Stomach (tissue), 9 donors: ENCODE measurements around the gene PCBP3. TPM values are rescaled to one million over a fixed set of nuclear protein-coding genes. Genes with fewer than 3 reads are reported as not detected.

Experiments used
- DNase-seq, 2 donors: peaks; one replicate each; pipeline versions ENCODE4 v3.0.0 to v3.0.0-alpha.2; 2013 to 2019
- H3K27ac ChIP-seq, 5 donors: fragments of 200-600 bp in 4 of 5; sonication (generic) in 4 of 5; one replicate each; pipeline ENCODE4 v1.5.1; 2013 to 2019; ENCODE audit warnings: mild to moderate bottlenecking in 1 of 5, moderate library complexity in 1 of 5
- H3K27me3 ChIP-seq, 3 donors: fragments of 200-600 bp; sonication (generic); one replicate each; pipeline ENCODE4 v1.5.1; 2017 to 2019; ENCODE audit warnings: mixed run types in 1 of 3
- H3K36me3 ChIP-seq, 4 donors: fragments of 200-600 bp; sonication (generic); 1 replicate in 3 of 4; 2 replicates in 1 of 4; pipeline ENCODE4 v1.5.1; 2016 to 2019
- H3K4me1 ChIP-seq, 4 donors: fragments of 200-600 bp; sonication (generic); one replicate each; pipeline ENCODE4 v1.5.1; 2016 to 2019
- H3K4me3 ChIP-seq, 4 donors: fragments of 200-600 bp; sonication (generic) in 3 of 4; one replicate each; pipeline ENCODE4 v1.5.1; 2016 to 2019; ENCODE audit warnings: mild to moderate bottlenecking in 1 of 4
- H3K9me3 ChIP-seq, 4 donors: fragments of 200-600 bp; sonication (generic); one replicate each; pipeline ENCODE4 v1.5.1; 2016 to 2019
- CTCF ChIP-seq, 7 experiments: fragments of 450-650 bp in 4 of 7; fragments of 200-600 bp in 3 of 7; sonication (generic) in 3 of 7; IDR thresholded peaks; one replicate each; pipeline ENCODE4 v1.5.1; 2016 to 2019; ENCODE audit warnings: antibody characterized with exemption in 7 of 7, control low read depth in 2 of 7, mild to moderate bottlenecking in 1 of 7
- EP300 ChIP-seq: sonication (generic); formaldehyde crosslinking; IDR thresholded peaks from one replicate; pipeline ENCODE4 v1.6.1; 2017; ENCODE audit warnings: antibody characterized with exemption
- POLR2A ChIP-seq, 4 donors: fragments of 450-650 bp; IDR thresholded peaks; one replicate each; pipeline ENCODE4 v1.6.1; 2016; ENCODE audit warnings: antibody characterized with exemption in 4 of 4, control low read depth in 2 of 4, mild to moderate bottlenecking in 1 of 4, moderate library complexity in 1 of 4
- POLR2AphosphoS5 ChIP-seq, 3 donors: sonication (generic); formaldehyde crosslinking; IDR thresholded peaks; one replicate each; pipeline ENCODE4 v1.6.1; 2016; ENCODE audit warnings: antibody characterized with exemption in 3 of 3
- WGBS, 5 donors: extraction: QIAGEN DNeasy Blood & Tissue Kit in 3 of 5; methylation state at CpG; one replicate each; pipeline versions ENCODE4 v1.1.5 to v1.1.7; 2013 to 2018; 5-methylcytosine and 5-hydroxymethylcytosine counted together
- intact Hi-C: fragments of 100-400 bp; cut with DNase I; formaldehyde crosslinking; loops from one replicate; pipeline ENCODE4 v1.15.1; 2023; ENCODE audit warnings: low total_unique reads
- polyA plus RNA-seq, 3 donors: library from polyadenylated mRNA; stranded (reverse); fragments of 200-250 nt; gene quantifications; one replicate each; pipeline ENCODE4 v1.2.3, GENCODE V29; 2013
- total RNA-seq, 5 donors: library from RNA; depleted of rRNA; stranded (reverse); fragments of >200 nt; gene quantifications; one replicate each; pipeline versions ENCODE4 v1.1.0 to v1.2.3, GENCODE V29; 2014 to 2016
- donor health status: healthy with polysubstance abuse.
- donor health status: Bipolar disorder and iron deficiency.
- donor health status: healthy.

The PCBP3 gene
- total and polyA plus RNA-seq, 8 donors, result 1.8 to 10.9 (median 3.3) TPM; not detected in 3

GRCh38 chr21:45778686-45779085 is 135.2 kb downstream of the PCBP3 start:
- peaks cover 0 to 19% (median 15%) of the 10 kb centered on the region in 4 donors for H3K9me3 ChIP-seq
- 71 to 90% (median 78%) methylated on average over 1 of the region's 1 CpG for WGBS, 5 donors
- H3K4me1 ChIP-seq, result no peaks in the 10 kb centered on the region
- H3K36me3 ChIP-seq, result no peaks in the 10 kb centered on the region
- no peak overlapping the region for H3K4me3 ChIP-seq
- no peak overlapping the region for H3K27ac ChIP-seq
- intact Hi-C loops, result no loop called here
- DNase-seq, result no peak
- H3K27me3 ChIP-seq, result peaks cover 0 to 5% (median 0%) of the 10 kb centered on the region in 3 donors
- no peak for TF ChIP-seq EP300
- TF ChIP-seq CTCF (IDR thresholded peaks at IDR 0.05), result no peak
- TF ChIP-seq POLR2A (IDR thresholded peaks at IDR 0.05), result no peak
- TF ChIP-seq POLR2AphosphoS5 (IDR thresholded peaks at IDR 0.05), result no peak

- TF ChIP-seq CTCF (IDR thresholded peaks at IDR 0.05) (no peak), POLR2AphosphoS5 (IDR thresholded peaks at IDR 0.05) (no peak)
- 80 to 93% (median 82%) methylated on average over 3 of the region's 3 CpGs for WGBS, 5 donors
- Histone ChIP-seq H3K27ac (no peak overlapping the region), H3K36me3 (no peaks in the 10 kb centered on the region), H3K9me3 (peaks cover 0 to 19% (median 15%) of the 10 kb centered on the region in 4 donors), H3K4me3 (no peak overlapping the region), H3K27me3 (peaks cover 0 to 5% (median 0%) of the 10 kb centered on the region in 3 donors), H3K4me1 (no peaks in the 10 kb centered on the region)
- DNase-seq, result no peak
- intact Hi-C loops, result no loop called here
These were observed 135.7 kb downstream of the PCBP3 start for GRCh38 chr21:45779226-45779625.

GRCh38 chr21:45780647-45781046 is 137.1 kb downstream of the PCBP3 start:
- no peak for DNase-seq
- no peak overlapping the region for H3K4me3 ChIP-seq
- 84 to 96% (median 89%) methylated on average over 3 of the region's 3 CpGs for WGBS, 5 donors
- peaks cover 0 to 19% (median 15%) of the 10 kb centered on the region in 4 donors for H3K9me3 ChIP-seq
- TF ChIP-seq POLR2A (IDR thresholded peaks at IDR 0.05), result no peak
- no peak for TF ChIP-seq EP300
- no peak for TF ChIP-seq CTCF (IDR thresholded peaks at IDR 0.05)
- no peak for TF ChIP-seq POLR2AphosphoS5 (IDR thresholded peaks at IDR 0.05)
- H3K36me3 ChIP-seq, result no peaks in the 10 kb centered on the region
- H3K4me1 ChIP-seq, result no peaks in the 10 kb centered on the region
- peaks cover 0 to 5% (median 0%) of the 10 kb centered on the region in 3 donors for H3K27me3 ChIP-seq
- intact Hi-C loops, result no loop called here
- H3K27ac ChIP-seq, result no peak overlapping the region

GRCh38 chr21:45781741-45782140 is 138.2 kb downstream of the PCBP3 start:
- TF ChIP-seq CTCF (IDR thresholded peaks at IDR 0.05), result no peak
- no peak for TF ChIP-seq POLR2AphosphoS5 (IDR thresholded peaks at IDR 0.05)
- TF ChIP-seq EP300, result no peak
- no peak for TF ChIP-seq POLR2A (IDR thresholded peaks at IDR 0.05)
- 62 to 80% (median 74%) methylated on average over 4 of the region's 4 CpGs for WGBS, 5 donors
- no peak for DNase-seq
- Histone ChIP-seq H3K27me3 (peaks cover 0 to 11% (median 0%) of the 10 kb centered on the region in 3 donors), H3K4me3 (no peak overlapping the region), H3K4me1 (no peaks in the 10 kb centered on the region), H3K9me3 (peaks cover 0 to 17% (median 13%) of the 10 kb centered on the region in 4 donors), H3K27ac (no peak overlapping the region), H3K36me3 (no peaks in the 10 kb centered on the region)
- intact Hi-C loops, result no loop called here
